Measurements from ENCODE around the gene AK8.

Gene AK8

GRCh38 chr9:132754236-132754635, 123.8 kb downstream of the AK8 start:
- Histone ChIP-seq H3K4me1 (ENCODE audit: insufficient read depth, low read length) (no peaks in the 10 kb centered on the region), H3K9ac (ENCODE audit: low read depth, low read length) (no peak overlapping the region), H3K9me3 (ENCODE audit: insufficient read depth, low read depth, low read length) (no peaks in the 10 kb centered on the region), H3K36me3 (ENCODE audit: insufficient read depth, low read depth, low read length) (no peaks in the 10 kb centered on the region), H3K27ac (ENCODE audit: low read length) (no peak overlapping the region), H3K27me3 (ENCODE audit: insufficient read depth, low read length) (no peaks in the 10 kb centered on the region; the same call in 1 of the 2 replicates), H3K4me3 (ENCODE audit: low read length) (no peak overlapping the region)

GRCh38 chr9:132753593-132753880, 124.5 kb downstream of the AK8 start:
- H3K9me3 ChIP-seq (ENCODE audit: insufficient read depth, low read depth, low read length), result no peaks in the 10 kb centered on the region
- no peak overlapping the region for H3K27ac ChIP-seq (ENCODE audit: low read length)
- H3K4me1 ChIP-seq (ENCODE audit: insufficient read depth, low read length), result no peaks in the 10 kb centered on the region
- no peaks in the 10 kb centered on the region for H3K36me3 ChIP-seq (ENCODE audit: insufficient read depth, low read depth, low read length)
- no peak overlapping the region for H3K9ac ChIP-seq (ENCODE audit: low read depth, low read length)
- H3K4me3 ChIP-seq (ENCODE audit: low read length), result no peak overlapping the region
- H3K27me3 ChIP-seq (ENCODE audit: insufficient read depth, low read length), result no peaks in the 10 kb centered on the region; the same call in 1 of the 2 replicates

DNA sequence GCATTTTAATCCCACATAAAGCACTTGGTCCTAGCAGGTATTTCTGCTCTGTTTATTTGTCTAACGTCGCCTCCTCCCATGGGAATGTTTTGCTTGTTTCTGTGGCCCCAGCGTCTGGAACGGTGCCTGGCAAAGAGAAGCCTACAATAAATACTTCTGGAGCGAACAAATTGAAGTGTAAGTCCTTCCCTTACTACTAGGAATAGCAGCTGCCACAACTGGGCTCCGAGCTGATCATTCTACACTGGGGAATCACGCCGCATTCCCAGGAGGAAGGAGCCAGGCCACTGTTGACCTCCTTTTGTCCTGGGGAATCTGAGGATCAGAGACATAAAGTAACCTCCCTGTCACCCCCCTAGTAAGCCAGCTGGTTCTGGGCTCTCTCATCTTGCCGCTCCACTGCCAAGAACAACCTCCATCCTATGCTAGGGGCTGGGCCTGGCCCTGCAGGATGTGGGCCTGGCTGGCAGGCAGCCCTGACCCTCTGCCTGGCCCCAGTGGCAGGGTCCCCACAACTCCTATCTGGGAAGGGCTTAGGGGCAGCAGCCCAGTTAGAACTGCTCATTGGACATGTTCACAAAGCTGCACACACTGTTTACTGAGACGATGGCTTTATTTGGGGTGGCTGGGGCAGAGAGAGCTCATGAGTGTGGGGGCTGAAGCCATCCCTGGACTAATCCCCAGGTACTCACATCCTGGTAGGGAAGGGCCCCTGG, 125.0 kb downstream of the AK8 start:
- Histone ChIP-seq H3K9ac (ENCODE audit: low read depth, low read length) (no peak overlapping the region), H3K36me3 (ENCODE audit: insufficient read depth, low read depth, low read length) (no peaks in the 10 kb centered on the region), H3K27ac (ENCODE audit: low read length) (no peak overlapping the region), H3K4me1 (ENCODE audit: insufficient read depth, low read length) (no peaks in the 10 kb centered on the region), H3K4me3 (ENCODE audit: low read length) (no peak overlapping the region), H3K9me3 (ENCODE audit: insufficient read depth, low read depth, low read length) (no peaks in the 10 kb centered on the region), H3K27me3 (ENCODE audit: insufficient read depth, low read length) (no peaks in the 10 kb centered on the region; the same call in none of the 2 replicates)

DNA sequence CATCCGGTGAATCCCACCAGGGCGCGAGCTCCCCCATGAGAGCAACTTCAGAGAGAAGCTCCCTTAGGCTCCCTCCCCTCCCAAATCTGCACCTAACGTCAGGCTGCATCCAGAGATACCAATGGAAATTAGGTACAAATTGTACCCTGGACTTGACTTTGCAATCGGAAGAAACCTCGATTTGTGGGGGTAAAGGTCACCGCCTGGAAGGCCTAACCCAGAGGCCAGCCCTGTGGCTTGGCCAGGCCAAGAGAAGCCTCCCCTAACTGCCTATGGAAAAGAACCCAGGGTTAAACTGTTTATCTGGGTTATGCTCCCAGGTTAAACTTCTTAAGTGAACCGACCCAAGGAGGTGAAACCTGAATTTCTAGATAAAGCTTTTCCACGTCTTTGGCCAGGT, 127.4 kb downstream of the AK8 start:
- Histone ChIP-seq H3K4me1 (ENCODE audit: insufficient read depth, low read length) (peaks cover 2% of the 10 kb centered on the region), H3K9me3 (ENCODE audit: insufficient read depth, low read depth, low read length) (no peaks in the 10 kb centered on the region), H3K4me3 (ENCODE audit: low read length) (no peak overlapping the region), H3K27me3 (ENCODE audit: insufficient read depth, low read length) (peaks cover 17% of the 10 kb centered on the region), H3K27ac (ENCODE audit: low read length) (no peak overlapping the region), H3K36me3 (ENCODE audit: insufficient read depth, low read depth, low read length) (no peaks in the 10 kb centered on the region), H3K9ac (ENCODE audit: low read depth, low read length) (no peak overlapping the region)

DNA sequence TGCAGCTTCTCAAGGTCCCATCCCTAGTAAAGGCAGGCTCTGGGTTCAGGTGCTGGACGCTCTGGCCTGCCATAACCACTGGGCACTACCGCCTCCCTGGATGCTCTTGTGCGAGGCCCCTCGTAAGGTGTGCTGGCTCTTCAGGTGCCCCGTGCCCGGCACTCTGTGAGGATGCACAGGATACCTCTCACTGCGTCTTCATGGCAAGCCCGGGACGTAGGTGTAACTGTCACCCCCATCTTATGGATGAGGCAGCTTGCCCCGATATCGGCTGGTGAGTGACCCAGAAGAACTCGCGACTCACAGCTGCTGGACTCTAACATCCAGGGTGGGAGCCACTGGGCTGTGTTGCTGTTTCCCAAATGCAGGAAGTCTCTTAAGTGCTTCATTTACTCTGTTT, 128.8 kb downstream of the AK8 start:
- no peak overlapping the region for H3K4me3 ChIP-seq (ENCODE audit: low read length)
- no peak overlapping the region for H3K27ac ChIP-seq (ENCODE audit: low read length)
- peaks cover 8% of the 10 kb centered on the region for H3K4me1 ChIP-seq (ENCODE audit: insufficient read depth, low read length)
- H3K9ac ChIP-seq (ENCODE audit: low read depth, low read length), result no peak overlapping the region
- peaks cover 31% of the 10 kb centered on the region for H3K27me3 ChIP-seq (ENCODE audit: insufficient read depth, low read length)
- no peaks in the 10 kb centered on the region for H3K36me3 ChIP-seq (ENCODE audit: insufficient read depth, low read depth, low read length)
- no peaks in the 10 kb centered on the region for H3K9me3 ChIP-seq (ENCODE audit: insufficient read depth, low read depth, low read length)

- Histone ChIP-seq H3K27me3 (ENCODE audit: insufficient read depth, low read length) (peaks cover 39% of the 10 kb centered on the region), H3K4me1 (ENCODE audit: insufficient read depth, low read length) (peaks cover 14% of the 10 kb centered on the region), H3K27ac (ENCODE audit: low read length) (no peak overlapping the region), H3K36me3 (ENCODE audit: insufficient read depth, low read depth, low read length) (no peaks in the 10 kb centered on the region), H3K9me3 (ENCODE audit: insufficient read depth, low read depth, low read length) (no peaks in the 10 kb centered on the region), H3K9ac (ENCODE audit: low read depth, low read length) (no peak overlapping the region), H3K4me3 (ENCODE audit: low read length) (no peak overlapping the region)
These were observed 129.6 kb downstream of the AK8 start for GRCh38 chr9:132748450-132748849.

GRCh38 chr9:132745756-132746709, 132.1 kb downstream of the AK8 start:
- Histone ChIP-seq H3K4me1 (ENCODE audit: insufficient read depth, low read length) (peaks cover 16% of the 10 kb centered on the region), H3K9me3 (ENCODE audit: insufficient read depth, low read depth, low read length) (no peaks in the 10 kb centered on the region), H3K36me3 (ENCODE audit: insufficient read depth, low read depth, low read length) (no peaks in the 10 kb centered on the region), H3K4me3 (ENCODE audit: low read length) (peak overlapping the region; percentile 24; the same call in 1 of the 2 replicates), H3K27me3 (ENCODE audit: insufficient read depth, low read length) (peaks cover 64% of the 10 kb centered on the region), H3K27ac (ENCODE audit: low read length) (no peak overlapping the region), H3K9ac (ENCODE audit: low read depth, low read length) (no peak overlapping the region)

DNA sequence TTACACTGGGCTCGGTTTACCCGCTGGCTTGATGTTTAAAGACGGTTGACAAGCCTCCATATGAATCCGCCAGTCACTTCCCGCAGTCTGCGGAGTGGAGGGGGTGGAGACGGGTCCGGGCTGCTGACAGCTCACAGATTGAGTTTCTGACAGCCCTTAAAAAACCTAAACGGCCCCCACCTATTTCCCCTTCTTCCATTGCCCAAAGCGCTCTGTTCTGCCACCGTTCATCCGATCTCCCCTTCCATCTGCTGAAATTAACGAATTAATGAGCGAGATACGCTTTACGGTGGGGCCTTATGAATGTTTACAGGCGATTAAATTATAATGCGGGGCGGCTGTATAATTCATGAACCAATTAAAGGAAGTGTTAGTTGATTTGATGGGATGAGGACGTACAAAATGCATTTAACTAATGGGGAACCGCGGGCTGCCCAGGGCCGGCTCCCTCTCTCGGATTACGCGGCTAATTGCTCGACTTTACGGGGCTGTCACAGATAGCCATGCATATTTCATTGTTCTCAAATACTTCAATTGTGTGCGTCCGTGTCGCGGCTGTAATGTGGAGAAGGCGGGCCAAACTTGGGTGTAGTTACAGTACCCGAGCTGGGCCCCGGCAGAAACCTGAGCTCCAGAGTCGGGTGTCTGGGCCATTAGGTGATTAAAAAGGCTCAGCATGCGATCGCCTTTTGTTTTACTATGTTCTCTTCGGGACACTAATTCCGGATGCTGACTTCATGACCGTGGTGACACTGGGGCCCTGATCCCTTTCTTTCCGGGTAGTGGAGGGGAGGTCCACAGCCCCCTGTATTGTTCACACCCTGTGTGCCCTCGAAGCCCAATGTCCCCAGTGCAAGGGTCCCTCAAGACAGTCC, 133.0 kb downstream of the AK8 start:
- Histone ChIP-seq H3K4me3 (ENCODE audit: low read length) (peak overlapping the region; percentile 55), H3K9ac (ENCODE audit: low read depth, low read length) (no peak overlapping the region), H3K4me1 (ENCODE audit: insufficient read depth, low read length) (peaks cover 16% of the 10 kb centered on the region), H3K27me3 (ENCODE audit: insufficient read depth, low read length) (peaks cover 72% of the 10 kb centered on the region), H3K27ac (ENCODE audit: low read length) (no peak overlapping the region), H3K9me3 (ENCODE audit: insufficient read depth, low read depth, low read length) (no peaks in the 10 kb centered on the region), H3K36me3 (ENCODE audit: insufficient read depth, low read depth, low read length) (no peaks in the 10 kb centered on the region)

DNA sequence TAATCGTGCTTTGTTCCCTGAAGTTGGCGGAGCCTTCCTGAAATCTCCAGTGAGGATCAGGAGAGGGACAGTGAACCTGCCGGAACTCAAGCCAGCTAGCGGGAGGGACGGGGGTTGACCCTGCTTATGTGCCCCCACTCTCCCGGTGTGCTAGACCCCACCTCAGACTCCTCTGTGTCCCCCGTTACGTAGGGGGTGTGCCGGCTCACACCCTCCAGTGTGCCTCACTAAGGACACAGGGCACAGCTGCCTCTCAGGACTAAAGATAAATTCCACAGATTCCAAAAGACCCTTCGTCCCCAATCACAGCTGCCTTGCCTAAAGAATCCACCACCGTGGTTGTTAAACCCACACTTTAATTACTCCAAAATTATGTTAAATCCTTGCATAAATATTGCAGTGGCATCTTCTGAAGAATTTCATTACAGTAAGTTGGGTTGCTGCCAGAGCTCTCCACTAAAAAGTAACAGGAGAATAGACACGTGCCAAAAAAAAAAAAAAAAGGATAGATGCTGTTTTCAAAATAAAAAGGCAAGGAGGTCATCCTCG, 134.1 kb downstream of the AK8 start:
- H3K27ac ChIP-seq (ENCODE audit: low read length), result no peak overlapping the region
- no peak overlapping the region for H3K9ac ChIP-seq (ENCODE audit: low read depth, low read length)
- peaks cover 16% of the 10 kb centered on the region for H3K4me1 ChIP-seq (ENCODE audit: insufficient read depth, low read length)
- no peak overlapping the region for H3K4me3 ChIP-seq (ENCODE audit: low read length)
- no peaks in the 10 kb centered on the region for H3K9me3 ChIP-seq (ENCODE audit: insufficient read depth, low read depth, low read length)
- no peaks in the 10 kb centered on the region for H3K36me3 ChIP-seq (ENCODE audit: insufficient read depth, low read depth, low read length)
- peaks cover 72% of the 10 kb centered on the region for H3K27me3 ChIP-seq (ENCODE audit: insufficient read depth, low read length)

DNA sequence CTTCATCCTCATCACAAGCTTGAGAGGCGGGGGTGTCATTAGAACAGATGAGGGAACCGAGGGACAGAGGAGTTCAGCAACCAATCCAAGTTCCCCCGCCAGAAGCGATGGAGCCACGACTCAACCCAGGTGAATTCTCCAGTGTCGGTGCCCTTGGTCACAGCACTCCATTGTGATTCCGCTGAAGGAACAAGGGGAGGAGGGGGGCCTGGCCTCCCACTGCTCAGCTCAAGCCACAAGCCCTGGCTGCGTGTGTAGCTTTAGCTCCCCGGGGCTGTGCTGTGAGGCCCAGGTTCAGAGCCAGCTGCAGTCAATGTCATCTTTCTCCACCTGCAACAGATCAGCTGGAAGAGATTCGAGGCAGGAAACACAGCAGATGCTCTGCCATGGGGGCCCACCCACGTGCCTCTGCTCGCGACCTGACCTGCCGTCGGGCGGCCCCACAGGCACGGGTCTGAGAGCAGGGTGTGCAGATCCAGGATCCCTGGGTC, 135.2 kb downstream of the AK8 start:
- H3K27ac ChIP-seq (ENCODE audit: low read length), result no peak overlapping the region
- peaks cover 72% of the 10 kb centered on the region for H3K27me3 ChIP-seq (ENCODE audit: insufficient read depth, low read length)
- no peaks in the 10 kb centered on the region for H3K36me3 ChIP-seq (ENCODE audit: insufficient read depth, low read depth, low read length)
- H3K9me3 ChIP-seq (ENCODE audit: insufficient read depth, low read depth, low read length), result no peaks in the 10 kb centered on the region
- H3K9ac ChIP-seq (ENCODE audit: low read depth, low read length), result no peak overlapping the region
- peaks cover 16% of the 10 kb centered on the region for H3K4me1 ChIP-seq (ENCODE audit: insufficient read depth, low read length)
- no peak overlapping the region for H3K4me3 ChIP-seq (ENCODE audit: low read length)
